Coronary artery (tissue), 2 donors: ENCODE results near the gene ARRDC2.

ENCODE experiments used
- DNase-seq: peaks from one replicate; pipeline ENCODE4 v3.0.0-alpha.2; 2017; ENCODE audit warnings: low spot score
- H3K27ac ChIP-seq, 2 donors: fragments of 200-600 bp; sonication (generic); one replicate each; pipeline ENCODE4 v1.5.1; 2016 to 2019
- H3K4me3 ChIP-seq: fragments of 200-600 bp; sonication (generic); 2 replicates; pipeline ENCODE4 v1.5.1; 2016; ENCODE audit warnings: mild to moderate bottlenecking, moderate library complexity
- TF ChIP-seq, protein P1 (sequence below): fragments of 200-600 bp; sonication (generic); IDR thresholded peaks from one replicate; pipeline ENCODE4 v1.5.1; 2019; ENCODE audit warnings: antibody characterized with exemption

Gene ARRDC2

DNA sequence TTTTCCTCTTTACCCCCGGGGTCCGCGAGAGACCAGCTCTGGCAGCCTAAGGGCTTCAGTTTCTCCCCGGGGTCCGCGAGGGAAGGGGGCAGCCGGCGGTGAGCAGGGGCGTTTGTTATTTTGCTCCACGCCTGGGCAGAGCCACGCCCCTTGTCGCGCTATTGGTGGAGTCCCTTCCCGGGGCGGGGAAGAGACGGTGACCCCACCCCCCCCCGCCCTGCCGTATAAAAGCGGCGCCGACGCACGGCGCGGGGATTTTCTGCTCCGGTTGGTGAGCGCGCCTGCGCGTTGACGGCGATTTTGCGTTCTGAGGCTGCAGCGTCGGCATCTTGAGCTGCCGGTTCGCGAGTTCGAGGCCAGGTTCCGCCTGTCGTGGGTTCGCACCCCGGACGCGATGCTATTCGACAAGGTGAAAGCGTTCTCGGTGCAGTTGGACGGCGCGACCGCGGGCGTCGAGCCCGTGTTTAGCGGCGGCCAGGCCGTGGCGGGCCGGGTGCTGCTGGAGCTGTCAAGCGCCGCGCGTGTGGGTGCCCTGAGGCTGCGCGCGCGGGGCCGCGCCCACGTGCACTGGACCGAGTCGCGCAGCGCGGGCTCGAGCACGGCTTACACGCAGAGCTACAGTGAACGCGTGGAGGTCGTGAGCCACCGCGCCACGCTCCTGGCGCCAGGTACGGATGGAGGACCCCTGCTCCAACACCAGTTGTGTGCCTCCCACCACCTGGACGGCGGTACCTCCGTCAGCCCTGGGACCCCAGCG is at the start of gene ARRDC2:
ARRDC2 (plus strand) TSS at position 254 of the 757 bp plus-strand sequence; CDS start at position 395, 141 bp downstream.
- peak; percentile 96 for DNase-seq
- peak within 1 kb of the TSS; percentile 83 for H3K4me3 ChIP-seq

DNA sequence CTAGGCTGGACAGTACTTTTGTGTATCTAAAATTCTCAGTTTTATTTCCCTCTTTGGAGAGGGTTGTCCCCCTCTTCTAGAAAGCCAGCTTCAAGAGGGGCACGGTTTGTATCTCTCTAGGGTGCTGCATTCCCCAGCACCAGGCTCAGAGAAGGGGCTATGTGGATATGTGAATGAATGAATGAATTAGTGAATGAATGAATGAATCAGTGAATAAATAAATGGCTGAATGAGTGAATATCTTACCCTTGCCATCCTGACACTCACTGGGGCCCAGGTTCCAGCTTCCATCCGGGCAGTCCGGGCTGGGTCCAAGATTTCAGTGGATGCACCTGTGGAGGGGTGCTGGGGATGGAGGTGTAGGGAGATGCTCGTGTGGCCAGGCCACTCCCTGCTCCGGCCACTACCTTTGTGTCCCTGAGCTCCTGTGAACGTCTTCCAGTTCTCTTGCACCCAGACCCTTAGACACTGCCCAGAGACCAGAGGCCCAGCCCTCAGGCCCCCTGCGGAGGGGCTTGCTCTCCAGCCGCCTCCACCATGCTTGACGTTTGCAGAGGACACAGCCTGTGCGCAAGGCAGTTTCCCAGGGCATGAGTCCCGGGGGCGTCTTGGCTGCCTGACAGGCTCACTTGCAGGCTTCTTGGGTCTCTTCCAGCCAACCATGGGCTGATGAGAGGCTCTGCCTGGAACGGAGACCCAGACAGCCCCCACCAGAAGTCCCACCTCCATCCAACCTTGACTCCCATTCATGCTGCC is 43.9 kb upstream of the ARRDC2 start:
- TF ChIP-seq, protein P1, sequence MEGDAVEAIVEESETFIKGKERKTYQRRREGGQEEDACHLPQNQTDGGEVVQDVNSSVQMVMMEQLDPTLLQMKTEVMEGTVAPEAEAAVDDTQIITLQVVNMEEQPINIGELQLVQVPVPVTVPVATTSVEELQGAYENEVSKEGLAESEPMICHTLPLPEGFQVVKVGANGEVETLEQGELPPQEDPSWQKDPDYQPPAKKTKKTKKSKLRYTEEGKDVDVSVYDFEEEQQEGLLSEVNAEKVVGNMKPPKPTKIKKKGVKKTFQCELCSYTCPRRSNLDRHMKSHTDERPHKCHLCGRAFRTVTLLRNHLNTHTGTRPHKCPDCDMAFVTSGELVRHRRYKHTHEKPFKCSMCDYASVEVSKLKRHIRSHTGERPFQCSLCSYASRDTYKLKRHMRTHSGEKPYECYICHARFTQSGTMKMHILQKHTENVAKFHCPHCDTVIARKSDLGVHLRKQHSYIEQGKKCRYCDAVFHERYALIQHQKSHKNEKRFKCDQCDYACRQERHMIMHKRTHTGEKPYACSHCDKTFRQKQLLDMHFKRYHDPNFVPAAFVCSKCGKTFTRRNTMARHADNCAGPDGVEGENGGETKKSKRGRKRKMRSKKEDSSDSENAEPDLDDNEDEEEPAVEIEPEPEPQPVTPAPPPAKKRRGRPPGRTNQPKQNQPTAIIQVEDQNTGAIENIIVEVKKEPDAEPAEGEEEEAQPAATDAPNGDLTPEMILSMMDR: no peak
- Histone ChIP-seq H3K27ac (no peak overlapping the region), H3K4me3 (no peak overlapping the region)
- no peak for DNase-seq

More for the DNA sequence above, at the start of gene ARRDC2:
- H3K27ac ChIP-seq: peak within 1 kb of the TSS; percentile 87 to 94
- TF ChIP-seq, protein P1: no peak

DNA sequence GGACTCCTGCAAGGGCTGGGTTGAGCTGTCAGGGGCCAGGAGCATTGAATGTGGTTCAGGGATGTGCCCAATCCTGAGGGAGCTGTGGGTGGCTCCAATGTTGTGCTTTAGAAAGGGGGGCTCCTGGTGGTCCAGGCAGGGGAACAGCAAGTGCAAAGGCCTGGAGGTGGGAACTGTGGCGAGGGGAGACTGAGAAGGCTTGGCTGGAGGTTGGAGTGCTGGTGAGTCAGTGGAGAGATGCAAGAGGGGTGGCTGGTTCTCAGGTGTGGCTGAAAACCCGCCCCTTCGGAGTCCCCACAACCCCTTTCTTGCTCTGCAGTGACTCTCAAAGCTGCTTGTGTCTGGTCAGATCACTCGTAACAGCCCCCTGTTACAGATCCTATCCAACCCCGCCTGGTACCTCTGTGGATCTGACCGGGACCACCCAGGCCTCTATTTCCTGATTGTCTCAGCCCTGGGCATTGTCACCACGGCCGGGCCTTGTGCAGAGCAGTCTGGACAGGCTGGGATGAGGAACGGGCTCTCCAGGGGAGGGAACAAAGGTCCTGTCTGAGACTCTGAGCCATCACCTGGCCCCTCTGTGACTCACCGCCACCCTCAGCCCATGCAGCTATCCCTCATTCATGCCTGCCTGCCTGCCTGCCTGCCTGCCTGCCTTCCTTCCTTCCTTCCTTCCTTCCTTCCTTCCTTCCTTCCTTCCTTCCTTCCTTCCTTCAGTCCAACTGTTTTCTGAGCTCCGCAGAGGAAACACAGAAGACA is 42.4 kb upstream of the ARRDC2 start:
- DNase-seq: no peak
- TF ChIP-seq, protein P1: no peak
- H3K27ac ChIP-seq: no peak overlapping the region
- no peak overlapping the region for H3K4me3 ChIP-seq

DNA sequence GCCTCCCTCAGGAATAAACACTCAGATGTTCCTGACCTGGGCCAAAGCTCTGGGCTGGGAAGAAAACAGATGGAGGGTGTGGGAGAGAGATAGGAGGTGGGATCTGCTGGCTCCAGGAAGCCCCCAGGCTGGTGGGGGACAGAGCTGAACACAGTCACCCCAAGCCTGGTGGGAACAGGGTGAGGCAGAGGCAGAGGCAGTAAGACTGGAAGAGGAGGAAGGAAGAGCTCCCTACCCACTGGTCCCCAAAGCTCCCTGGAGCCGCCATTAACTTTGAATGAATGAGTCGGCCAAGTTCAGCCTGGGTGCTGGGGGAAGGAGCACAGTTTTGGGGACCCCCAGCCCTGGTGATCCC is 41.9 kb upstream of the ARRDC2 start:
- no peak for DNase-seq
- TF ChIP-seq, protein P1: no peak
- H3K4me3 ChIP-seq: no peak overlapping the region
- H3K27ac ChIP-seq: no peak overlapping the region

DNA sequence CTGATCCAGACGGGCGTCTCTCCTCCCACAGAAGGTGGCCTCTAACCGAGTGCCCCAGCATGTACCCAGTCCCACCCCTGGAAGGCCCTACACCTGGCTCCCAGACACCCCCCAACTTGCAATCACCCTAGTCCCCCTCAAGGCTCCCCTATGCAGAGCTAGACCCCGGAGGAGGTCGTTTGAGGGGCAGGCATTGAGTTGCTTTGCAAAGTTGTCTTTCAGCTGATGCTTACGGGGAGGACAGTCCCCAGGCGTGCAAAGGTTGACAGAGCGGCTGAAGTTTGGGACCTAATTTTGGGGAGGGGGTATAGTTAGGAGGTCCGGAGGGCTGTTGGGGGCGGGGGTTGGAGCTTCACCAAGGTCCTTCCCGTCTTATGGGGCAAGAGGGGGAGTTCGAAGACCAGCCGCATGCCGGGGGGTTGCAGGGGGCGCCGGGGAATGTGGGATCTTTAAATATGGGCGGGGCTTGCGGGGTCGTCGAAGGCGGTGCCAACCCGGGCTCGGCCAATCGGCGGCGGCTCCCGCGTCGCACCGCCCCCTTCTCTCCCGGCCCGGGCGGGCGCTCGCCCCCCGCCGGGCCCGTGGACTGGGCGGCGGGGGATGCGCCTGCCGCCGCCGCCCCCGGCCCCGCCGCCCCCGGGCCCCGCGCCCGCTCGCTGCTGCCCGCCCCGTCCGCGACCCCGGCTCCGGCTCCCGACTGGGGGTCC is 41.3 kb upstream of the ARRDC2 start, which contains the start of gene KCNN1:
KCNN1 (plus strand) TSS at position 558 of the 707 bp plus-strand sequence. CDS start 6,782 bp downstream, outside the sequence.
- no peak within 1 kb of the TSS for H3K27ac ChIP-seq
- TF ChIP-seq, protein P1: no peak
- no peak for DNase-seq
- H3K4me3 ChIP-seq: peak within 1 kb of the TSS; percentile 54

DNA sequence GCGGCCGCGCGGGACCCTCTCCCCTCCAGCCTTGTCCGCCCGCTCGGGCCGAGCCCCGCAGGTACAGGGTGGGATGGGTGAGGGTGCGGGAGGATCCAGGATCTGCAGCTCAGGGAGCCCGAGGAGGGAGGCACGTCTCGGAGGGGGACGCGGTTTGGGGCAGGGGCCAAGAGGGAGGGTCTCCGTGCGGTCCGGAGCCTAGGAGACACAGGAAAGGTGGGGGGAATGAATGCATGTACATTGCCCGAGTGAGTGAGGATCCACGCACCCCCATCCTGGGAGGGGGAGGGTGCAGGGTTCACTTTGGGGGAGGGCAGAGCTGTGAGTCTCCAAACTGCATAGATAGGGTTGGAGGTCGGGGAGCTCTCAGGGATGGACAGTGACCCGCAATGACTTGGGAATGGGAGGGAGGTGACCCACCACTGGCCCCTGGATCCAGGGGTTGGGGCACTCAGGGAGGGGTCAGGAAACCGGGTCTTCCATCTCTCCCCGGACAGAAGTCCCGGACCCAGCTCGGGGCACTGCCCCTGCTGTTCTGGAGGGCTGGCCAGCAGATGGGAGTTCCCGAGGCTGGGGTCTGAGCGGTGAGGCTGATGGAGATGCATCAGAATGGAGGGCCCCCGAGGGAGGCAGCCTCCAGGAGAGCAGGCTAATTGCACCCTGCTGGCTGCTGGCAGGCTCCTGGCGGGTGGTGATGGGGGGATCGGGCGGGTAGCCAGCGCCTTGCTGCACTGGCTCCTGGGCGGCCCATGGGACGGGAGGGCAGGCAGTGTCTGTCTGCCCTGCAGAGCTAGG is 40.5 kb upstream of the ARRDC2 start:
- no peak for DNase-seq
- Histone ChIP-seq H3K4me3 (peak overlapping the region; percentile 54), H3K27ac (no peak overlapping the region)
- TF ChIP-seq, protein P1: no peak
